Bronchial epithelial cell (primary cell): ENCODE results near the gene PTMS. TPM values are rescaled to one million over a fixed set of nuclear protein-coding genes. Genes with fewer than 3 reads are reported as not detected.

Experiments
- DNase-seq: peaks from one replicate; pipeline ENCODE4 v3.0.0-alpha.2; 2010; ENCODE audit warnings: low read depth
- FAIRE-seq: peaks from 2 replicates; lab custom pipeline; 2011; peaks lifted over from hg19 to GRCh38; lab: Jason Lieb, UNC
- H3K27me3 ChIP-seq: 2 replicates; pipeline ENCODE4 v1.5.1; 2011; ENCODE audit warnings: low read length; ENCODE audit not compliant: control insufficient read depth, insufficient read depth
- H3K36me3 ChIP-seq: 2 replicates; pipeline ENCODE4 v1.5.1; 2011; ENCODE audit warnings: low read length; ENCODE audit not compliant: control insufficient read depth, insufficient read depth
- H3K4me3 ChIP-seq: 2 replicates; pipeline ENCODE4 v1.5.1; 2011; ENCODE audit warnings: mild to moderate bottlenecking, low read depth, low read length, control low read depth
- total RNA-seq: library from RNA; depleted of rRNA; stranded (reverse); fragments of >200 nt; gene quantifications from 2 replicates; pipeline ENCODE4 v1.2.1, GENCODE V29; 2014
- TF ChIP-seq, protein P1 (sequence below): IDR thresholded peaks from 2 replicates; pipeline ENCODE4 v1.5.1; 2011; ENCODE audit warnings: mild to moderate bottlenecking, moderate library complexity, low read length, control low read depth, inconsistent platforms; ENCODE audit not compliant: insufficient read depth, severe bottlenecking

Gene PTMS
- total RNA-seq, 1 donor from 2014 or later = 17.6 TPM

DNA sequence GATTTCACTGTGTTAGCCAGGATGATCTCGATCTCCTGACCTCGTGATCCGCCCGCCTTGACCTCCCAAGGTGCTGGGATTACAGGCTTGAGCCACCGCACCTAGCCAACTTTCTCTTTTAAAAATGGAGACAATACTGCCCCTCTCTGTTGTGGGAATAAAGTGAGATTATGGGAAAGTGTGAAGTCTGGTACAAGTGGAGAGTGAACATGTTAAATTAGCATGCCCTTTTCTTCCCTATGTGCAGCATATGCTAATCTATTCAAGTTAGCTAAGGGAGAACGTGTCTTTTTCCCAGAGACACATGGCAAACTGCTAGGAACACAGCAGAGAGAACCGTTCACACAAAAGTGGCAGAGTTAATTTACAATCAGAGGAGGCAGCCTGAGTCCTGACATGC lies 40.8 kb upstream of the PTMS start:
- DNase-seq = no peak
- H3K4me3 ChIP-seq = no peak overlapping the region
- TF ChIP-seq, protein P1, sequence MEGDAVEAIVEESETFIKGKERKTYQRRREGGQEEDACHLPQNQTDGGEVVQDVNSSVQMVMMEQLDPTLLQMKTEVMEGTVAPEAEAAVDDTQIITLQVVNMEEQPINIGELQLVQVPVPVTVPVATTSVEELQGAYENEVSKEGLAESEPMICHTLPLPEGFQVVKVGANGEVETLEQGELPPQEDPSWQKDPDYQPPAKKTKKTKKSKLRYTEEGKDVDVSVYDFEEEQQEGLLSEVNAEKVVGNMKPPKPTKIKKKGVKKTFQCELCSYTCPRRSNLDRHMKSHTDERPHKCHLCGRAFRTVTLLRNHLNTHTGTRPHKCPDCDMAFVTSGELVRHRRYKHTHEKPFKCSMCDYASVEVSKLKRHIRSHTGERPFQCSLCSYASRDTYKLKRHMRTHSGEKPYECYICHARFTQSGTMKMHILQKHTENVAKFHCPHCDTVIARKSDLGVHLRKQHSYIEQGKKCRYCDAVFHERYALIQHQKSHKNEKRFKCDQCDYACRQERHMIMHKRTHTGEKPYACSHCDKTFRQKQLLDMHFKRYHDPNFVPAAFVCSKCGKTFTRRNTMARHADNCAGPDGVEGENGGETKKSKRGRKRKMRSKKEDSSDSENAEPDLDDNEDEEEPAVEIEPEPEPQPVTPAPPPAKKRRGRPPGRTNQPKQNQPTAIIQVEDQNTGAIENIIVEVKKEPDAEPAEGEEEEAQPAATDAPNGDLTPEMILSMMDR = no peak
- FAIRE-seq = no peak
- peaks cover 14% of the 10 kb centered on the region for H3K36me3 ChIP-seq
- no peaks in the 10 kb centered on the region for H3K27me3 ChIP-seq

- H3K36me3 ChIP-seq = peaks cover 23% of the 10 kb centered on the region
These were observed 37.0 kb upstream of the PTMS start for GRCh38 chr12:6729186-6729585.

DNA sequence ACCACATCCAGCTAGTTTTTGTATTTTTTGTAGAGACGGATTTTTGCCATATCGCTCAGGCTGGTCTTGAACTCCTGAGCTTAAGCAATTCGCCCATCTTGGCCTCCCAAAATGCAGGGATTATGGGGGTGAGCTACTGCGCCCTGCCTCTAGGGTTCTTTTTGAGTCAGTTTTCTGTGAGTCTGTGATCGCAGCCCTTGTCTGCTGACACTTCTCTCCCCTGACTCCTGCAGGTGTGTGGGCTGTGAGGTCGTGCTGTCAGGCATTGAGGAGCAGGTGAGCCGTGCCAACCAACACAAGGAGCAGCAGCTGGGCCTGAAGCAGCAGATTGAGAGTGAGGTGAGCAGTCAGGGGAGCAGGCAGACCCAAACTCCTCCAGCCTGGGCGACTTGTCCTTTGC lies 36.0 kb upstream of the PTMS start:
- TF ChIP-seq, protein P1 = no peak
- H3K27me3 ChIP-seq = no peaks in the 10 kb centered on the region
- FAIRE-seq (no peak), DNase-seq (no peak)
- H3K4me3 ChIP-seq = no peak overlapping the region
- H3K36me3 ChIP-seq = peaks cover 23% of the 10 kb centered on the region

More at GRCh38 chr12:6729186-6729585, 37.0 kb upstream of the PTMS start:
- Histone ChIP-seq H3K27me3 (no peaks in the 10 kb centered on the region), H3K4me3 (no peak overlapping the region)
- FAIRE-seq = no peak
- DNase-seq = no peak
- TF ChIP-seq, protein P1 = no peak

DNA sequence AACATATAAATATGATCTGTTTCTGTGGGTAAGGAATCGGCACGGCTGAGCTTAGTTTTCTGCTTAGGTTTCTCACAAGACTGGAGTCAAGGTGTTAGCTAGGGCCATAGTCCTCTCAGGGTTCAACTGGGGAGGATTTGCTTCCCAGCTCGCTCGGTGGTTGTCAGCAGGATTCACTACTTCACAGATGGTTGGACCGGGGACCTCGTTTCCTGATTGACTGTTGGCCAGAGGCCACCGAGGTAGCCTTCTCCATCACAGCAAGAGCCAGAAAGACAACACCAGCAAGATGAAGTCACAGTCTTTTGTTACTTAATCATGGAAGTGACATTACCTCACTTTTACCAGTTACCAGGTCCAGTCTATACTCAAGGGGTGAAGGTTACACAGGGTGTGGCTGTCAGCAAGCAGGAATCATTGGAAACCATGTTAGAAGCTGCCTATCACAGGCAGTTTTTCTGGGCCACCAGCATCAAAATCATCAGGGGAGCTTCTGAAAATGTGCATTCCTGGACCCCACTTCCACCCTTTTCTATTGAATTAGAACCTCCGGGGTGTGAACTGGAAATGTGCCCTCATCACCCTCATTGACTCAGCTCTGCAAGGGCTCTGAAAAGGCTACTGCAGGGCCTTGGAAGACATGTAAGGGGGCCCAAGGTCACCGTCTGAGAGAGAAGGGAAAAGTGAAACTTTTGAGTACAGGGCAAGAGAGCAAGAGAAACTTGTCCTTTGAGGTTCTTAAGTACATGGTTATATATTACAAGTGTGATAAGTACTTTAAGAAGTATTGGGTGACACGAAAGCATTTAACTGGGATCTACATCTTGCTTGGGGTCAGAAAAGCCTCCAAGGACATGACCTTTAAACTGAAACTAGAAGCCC lies 31.4 kb upstream of the PTMS start:
- DNase-seq = no peak
- peak; percentile 70 for FAIRE-seq
- H3K4me3 ChIP-seq = no peak overlapping the region
- TF ChIP-seq, protein P1 = no peak
- H3K36me3 ChIP-seq = peaks cover 14% of the 10 kb centered on the region
- H3K27me3 ChIP-seq = no peaks in the 10 kb centered on the region

DNA sequence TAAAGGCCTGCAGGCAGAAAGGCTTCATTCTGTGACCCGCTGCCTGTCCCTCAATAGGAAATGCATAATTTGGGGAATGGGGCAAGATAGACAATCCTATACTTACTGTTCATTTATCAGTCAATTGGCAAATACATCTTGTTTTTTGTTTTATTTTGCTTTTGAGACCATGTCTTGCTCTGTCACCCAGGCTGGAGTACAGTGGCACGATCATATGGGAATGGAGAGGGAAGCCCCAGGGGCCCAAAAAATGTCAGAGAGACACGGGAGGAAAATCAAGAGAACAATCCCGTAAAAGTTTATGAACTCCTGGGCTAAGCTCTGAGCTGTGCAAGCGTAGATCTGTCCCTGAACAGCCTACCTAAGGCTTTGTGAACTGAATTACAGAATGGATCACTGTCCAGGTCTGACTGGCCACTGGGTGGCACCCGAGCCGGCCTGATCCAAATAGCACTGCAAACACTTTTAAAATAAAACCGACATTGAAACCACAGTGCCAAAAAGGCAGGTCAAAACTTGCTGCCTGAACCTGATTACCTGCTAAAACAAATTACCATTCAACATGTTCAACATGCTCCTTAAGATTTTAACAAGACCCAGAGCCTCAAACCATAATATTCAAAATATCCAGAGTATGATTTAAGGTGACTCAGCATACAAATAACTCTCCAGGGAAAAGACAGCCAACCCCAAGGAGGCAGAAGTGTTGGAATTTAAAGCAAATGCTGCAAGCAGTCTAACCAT lies 30.5 kb upstream of the PTMS start:
- DNase-seq (peak; percentile 99), FAIRE-seq (no peak)
- no peak overlapping the region for H3K4me3 ChIP-seq
- peaks cover 6% of the 10 kb centered on the region for H3K36me3 ChIP-seq
- no peaks in the 10 kb centered on the region for H3K27me3 ChIP-seq
- TF ChIP-seq, protein P1 = peak; percentile 82
